ENCODE data around the gene CATSPERB. TPM values are rescaled to one million over a fixed set of nuclear protein-coding genes. Genes with fewer than 3 reads are reported as not detected.

Gene CATSPERB
- 1 to 10 TPM in 3 of 4 donors, under 1 TPM in 1; 0.93 to 4.8 (median 1.5) TPM for total RNA-seq

DNA sequence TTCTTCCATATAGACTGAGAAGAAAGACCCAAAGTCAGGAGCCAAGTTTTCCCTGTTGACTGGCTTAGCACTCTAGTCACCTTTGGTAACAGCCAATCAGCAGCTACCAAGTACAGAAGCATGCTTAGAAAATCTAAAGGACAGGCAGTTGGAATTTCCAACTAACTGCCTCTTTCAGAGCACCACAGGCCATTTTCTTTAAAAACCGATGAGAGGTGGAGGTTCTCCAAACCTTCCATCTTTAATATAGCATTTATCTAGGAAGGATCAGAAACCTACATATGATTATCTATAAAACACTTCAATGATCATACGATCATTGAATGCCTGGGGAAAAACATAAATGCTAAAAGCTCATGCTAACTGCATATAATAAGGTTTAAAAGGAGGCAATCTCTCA is at the start of gene CATSPERB:
Gene CATSPERB (minus strand): TSS at position 101 of the 400 bp plus-strand sequence. CDS start 2,607 bp downstream, outside the sequence.
- Histone ChIP-seq H3K4me3 (no peak within 1 kb of the TSS), H3K4me1 (no peaks in the 10 kb centered on the region), H3K27me3 (no peaks in the 10 kb centered on the region), H3K9me3 (no peaks in the 10 kb centered on the region), H3K27ac (no peak within 1 kb of the TSS), H3K36me3 (no peaks in the 10 kb centered on the region)
- TF ChIP-seq EP300 (IDR thresholded peaks at IDR 0.05) (no peak), POLR2AphosphoS5 (IDR thresholded peaks at IDR 0.05) (no peak), POLR2A (IDR thresholded peaks at IDR 0.05) (no peak)
- TF ChIP-seq, protein P1, sequence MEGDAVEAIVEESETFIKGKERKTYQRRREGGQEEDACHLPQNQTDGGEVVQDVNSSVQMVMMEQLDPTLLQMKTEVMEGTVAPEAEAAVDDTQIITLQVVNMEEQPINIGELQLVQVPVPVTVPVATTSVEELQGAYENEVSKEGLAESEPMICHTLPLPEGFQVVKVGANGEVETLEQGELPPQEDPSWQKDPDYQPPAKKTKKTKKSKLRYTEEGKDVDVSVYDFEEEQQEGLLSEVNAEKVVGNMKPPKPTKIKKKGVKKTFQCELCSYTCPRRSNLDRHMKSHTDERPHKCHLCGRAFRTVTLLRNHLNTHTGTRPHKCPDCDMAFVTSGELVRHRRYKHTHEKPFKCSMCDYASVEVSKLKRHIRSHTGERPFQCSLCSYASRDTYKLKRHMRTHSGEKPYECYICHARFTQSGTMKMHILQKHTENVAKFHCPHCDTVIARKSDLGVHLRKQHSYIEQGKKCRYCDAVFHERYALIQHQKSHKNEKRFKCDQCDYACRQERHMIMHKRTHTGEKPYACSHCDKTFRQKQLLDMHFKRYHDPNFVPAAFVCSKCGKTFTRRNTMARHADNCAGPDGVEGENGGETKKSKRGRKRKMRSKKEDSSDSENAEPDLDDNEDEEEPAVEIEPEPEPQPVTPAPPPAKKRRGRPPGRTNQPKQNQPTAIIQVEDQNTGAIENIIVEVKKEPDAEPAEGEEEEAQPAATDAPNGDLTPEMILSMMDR (IDR thresholded peaks at IDR 0.05), result no peak
- no peak for ATAC-seq
- 88 to 100% methylated on average over 1 to 2 of the region's 2 CpGs for WGBS, 2 donors (ENCODE audit: low coverage in 1 of 2)

GRCh38 chr14:91780452-91780851 is 48.6 kb upstream of the CATSPERB start:
- Histone ChIP-seq H3K36me3 (no peaks in the 10 kb centered on the region), H3K4me3 (no peak overlapping the region), H3K4me1 (no peaks in the 10 kb centered on the region), H3K9me3 (no peaks in the 10 kb centered on the region), H3K27me3 (no peaks in the 10 kb centered on the region), H3K27ac (no peak overlapping the region)
- no peak for ATAC-seq
- TF ChIP-seq POLR2A (IDR thresholded peaks at IDR 0.05), result no peak
- TF ChIP-seq EP300 (IDR thresholded peaks at IDR 0.05), result no peak
- TF ChIP-seq POLR2AphosphoS5 (IDR thresholded peaks at IDR 0.05), result no peak
- TF ChIP-seq, protein P1 (IDR thresholded peaks at IDR 0.05), result no peak
- WGBS, 2 donors (ENCODE audit: low coverage in 1 of 2), result 63 to 74% methylated on average over 3 of the region's 3 CpGs

DNA sequence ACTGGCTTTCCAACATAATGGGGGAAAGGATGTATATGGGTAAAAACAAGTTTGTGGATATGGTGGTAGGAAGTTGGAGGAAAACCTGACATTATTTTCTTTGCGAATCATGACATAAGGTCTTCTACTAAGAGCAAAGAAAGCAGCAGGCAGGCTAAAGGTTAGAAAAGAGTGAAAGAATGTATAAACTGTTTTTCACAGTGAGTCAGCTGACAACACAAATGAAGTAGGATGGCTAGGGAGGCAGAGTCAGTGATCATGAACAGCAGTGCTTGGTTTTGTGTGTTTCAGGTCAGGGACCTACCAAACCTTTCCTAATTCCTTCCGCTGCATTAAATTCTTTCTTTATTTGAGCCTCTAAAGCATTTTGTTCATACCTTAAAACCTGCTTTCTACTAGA is 46.3 kb upstream of the CATSPERB start:
- H3K36me3 ChIP-seq, result no peaks in the 10 kb centered on the region
- no peak for ATAC-seq
- no peaks in the 10 kb centered on the region for H3K27me3 ChIP-seq
- TF ChIP-seq POLR2A (IDR thresholded peaks at IDR 0.05), result no peak
- TF ChIP-seq POLR2AphosphoS5 (IDR thresholded peaks at IDR 0.05), result no peak
- TF ChIP-seq, protein P1 (IDR thresholded peaks at IDR 0.05), result no peak
- TF ChIP-seq EP300 (IDR thresholded peaks at IDR 0.05), result no peak
- WGBS, 2 donors (ENCODE audit: low coverage in 1 of 2), result 80 to 100% methylated on average over 2 of the region's 2 CpGs
- H3K4me3 ChIP-seq, result no peak overlapping the region
- no peaks in the 10 kb centered on the region for H3K9me3 ChIP-seq
- H3K27ac ChIP-seq, result no peak overlapping the region
- H3K4me1 ChIP-seq, result no peaks in the 10 kb centered on the region

DNA sequence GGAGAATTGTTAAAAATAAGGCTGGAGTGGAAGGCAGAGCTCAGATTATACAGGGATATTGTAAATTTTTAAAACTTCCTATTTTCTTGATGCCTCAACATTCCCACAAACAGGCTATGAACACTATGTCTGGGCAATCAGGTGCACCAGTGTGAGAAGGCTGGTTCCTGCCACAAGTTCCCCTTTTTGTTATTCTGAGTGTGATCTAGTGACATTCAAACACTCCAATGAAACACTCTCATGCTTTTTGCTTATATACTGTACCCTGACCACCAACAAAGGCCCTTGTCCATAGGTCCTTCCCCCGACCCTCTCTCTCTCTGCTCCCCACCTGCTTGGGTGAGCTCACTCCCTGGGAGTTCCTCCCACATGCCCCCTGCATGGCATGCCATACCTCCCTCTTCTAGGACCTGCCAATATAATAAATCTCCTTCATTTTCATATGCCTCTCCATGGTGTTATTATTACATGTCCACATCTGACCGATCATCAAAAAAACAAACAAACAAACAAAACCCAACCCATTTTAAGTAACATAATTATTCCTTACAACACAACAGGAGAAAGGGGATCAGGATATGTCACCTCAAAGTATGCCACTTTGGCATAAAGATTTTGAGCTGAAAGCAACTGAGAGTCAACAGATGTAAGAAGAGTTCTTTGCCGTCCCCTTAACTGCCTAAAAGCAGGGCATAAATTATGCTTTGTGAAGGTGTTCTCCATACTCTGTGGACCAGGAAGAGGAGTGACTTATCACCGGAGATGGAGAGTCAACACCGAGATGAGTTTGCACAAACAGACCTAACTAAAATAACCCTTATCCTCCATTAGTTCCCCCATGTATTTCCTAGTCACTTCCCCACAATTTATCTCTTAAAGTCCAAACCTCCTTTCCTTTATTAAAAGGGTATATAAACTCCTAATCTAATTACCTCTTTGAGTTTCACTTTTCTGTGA is 42.5 kb upstream of the CATSPERB start:
- H3K4me1 ChIP-seq, result no peaks in the 10 kb centered on the region
- WGBS, 2 donors (ENCODE audit: low coverage in 1 of 2), result 80% methylated on average over 5 of the region's 5 CpGs
- no peak overlapping the region for H3K4me3 ChIP-seq
- TF ChIP-seq POLR2A (IDR thresholded peaks at IDR 0.05) (no peak), POLR2AphosphoS5 (IDR thresholded peaks at IDR 0.05) (no peak), EP300 (IDR thresholded peaks at IDR 0.05) (no peak)
- TF ChIP-seq, protein P1 (IDR thresholded peaks at IDR 0.05), result no peak
- no peaks in the 10 kb centered on the region for H3K9me3 ChIP-seq
- ATAC-seq, result no peak
- no peak overlapping the region for H3K27ac ChIP-seq
- no peaks in the 10 kb centered on the region for H3K36me3 ChIP-seq
- H3K27me3 ChIP-seq, result no peaks in the 10 kb centered on the region

GRCh38 chr14:91770185-91770584 is 38.3 kb upstream of the CATSPERB start:
- Histone ChIP-seq H3K27me3 (no peaks in the 10 kb centered on the region), H3K27ac (no peak overlapping the region), H3K9me3 (no peaks in the 10 kb centered on the region), H3K4me3 (no peak overlapping the region), H3K4me1 (no peaks in the 10 kb centered on the region), H3K36me3 (no peaks in the 10 kb centered on the region)
- TF ChIP-seq EP300 (IDR thresholded peaks at IDR 0.05), result no peak
- 50 to 63% methylated on average over 2 of the region's 2 CpGs for WGBS, 2 donors (ENCODE audit: low coverage in 1 of 2)
- no peak for ATAC-seq
